ENCODE measurements around the gene CMIP. TPM values are rescaled to one million over a fixed set of nuclear protein-coding genes. Genes with fewer than 3 reads are reported as not detected.

Gene CMIP
- total RNA-seq, 1 experiment from 2014 or later = 25.7 TPM

DNA sequence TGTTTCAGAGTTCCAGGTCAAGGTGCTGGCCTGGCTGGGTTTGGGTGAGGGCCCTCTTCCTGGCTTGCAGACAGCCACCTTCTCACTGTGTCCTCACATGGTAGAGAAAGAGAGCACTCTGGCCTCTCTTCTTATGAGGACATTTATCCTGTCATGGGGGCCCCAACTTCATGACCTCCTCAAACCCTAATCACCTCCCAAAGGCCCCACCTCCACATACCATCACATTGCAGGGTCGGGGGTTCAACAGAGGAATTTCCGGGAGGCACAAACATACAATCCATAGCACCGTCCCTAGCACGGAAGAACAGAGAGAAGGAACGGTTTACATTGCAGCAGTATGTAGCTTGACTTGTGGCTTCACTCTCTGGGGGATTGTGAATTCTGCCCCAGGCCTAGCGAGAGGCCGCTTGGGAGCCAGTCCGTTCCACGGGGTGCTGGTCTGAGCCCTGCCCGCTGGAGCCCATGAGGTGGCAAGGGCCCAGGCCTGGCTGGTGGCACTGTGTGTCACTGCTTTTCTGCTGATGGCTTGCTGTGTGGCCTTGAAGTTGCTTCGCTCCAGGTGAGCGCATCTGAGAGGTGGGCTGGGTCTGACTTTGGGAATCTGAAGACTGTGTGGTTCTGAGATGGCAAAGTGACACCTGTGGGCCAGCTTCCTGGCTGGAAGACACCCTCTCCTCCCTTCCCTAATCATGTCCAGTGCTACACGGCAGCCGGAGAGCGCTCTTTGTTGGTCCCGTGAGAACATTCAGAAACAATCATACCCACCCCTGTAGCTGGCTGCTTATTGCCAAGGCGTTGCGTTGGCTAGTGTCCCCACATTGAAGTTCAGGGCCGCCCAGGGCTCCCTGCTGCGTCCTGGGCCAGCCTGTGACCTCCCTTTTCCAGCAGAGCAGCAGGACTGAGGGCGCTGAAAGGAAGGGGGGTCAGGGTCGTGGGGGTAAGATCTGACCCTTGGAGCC lies 98.3 kb downstream of the CMIP start:
- no peak overlapping the region for H3K9ac ChIP-seq (ENCODE audit: low read length)
- TF ChIP-seq, protein P1, sequence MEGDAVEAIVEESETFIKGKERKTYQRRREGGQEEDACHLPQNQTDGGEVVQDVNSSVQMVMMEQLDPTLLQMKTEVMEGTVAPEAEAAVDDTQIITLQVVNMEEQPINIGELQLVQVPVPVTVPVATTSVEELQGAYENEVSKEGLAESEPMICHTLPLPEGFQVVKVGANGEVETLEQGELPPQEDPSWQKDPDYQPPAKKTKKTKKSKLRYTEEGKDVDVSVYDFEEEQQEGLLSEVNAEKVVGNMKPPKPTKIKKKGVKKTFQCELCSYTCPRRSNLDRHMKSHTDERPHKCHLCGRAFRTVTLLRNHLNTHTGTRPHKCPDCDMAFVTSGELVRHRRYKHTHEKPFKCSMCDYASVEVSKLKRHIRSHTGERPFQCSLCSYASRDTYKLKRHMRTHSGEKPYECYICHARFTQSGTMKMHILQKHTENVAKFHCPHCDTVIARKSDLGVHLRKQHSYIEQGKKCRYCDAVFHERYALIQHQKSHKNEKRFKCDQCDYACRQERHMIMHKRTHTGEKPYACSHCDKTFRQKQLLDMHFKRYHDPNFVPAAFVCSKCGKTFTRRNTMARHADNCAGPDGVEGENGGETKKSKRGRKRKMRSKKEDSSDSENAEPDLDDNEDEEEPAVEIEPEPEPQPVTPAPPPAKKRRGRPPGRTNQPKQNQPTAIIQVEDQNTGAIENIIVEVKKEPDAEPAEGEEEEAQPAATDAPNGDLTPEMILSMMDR (conservative IDR thresholded peaks at IDR 0.05; ENCODE audit: low read depth, low read length) = no peak
- TF ChIP-seq EZH2 (IDR thresholded peaks at IDR 0.05; ENCODE audit: low read length, unreplicated experiment) (no peak), EZH2phosphoT487 (IDR thresholded peaks at IDR 0.05; ENCODE audit: borderline replicate concordance, low read length) (no peak)
- H3K36me3 ChIP-seq (ENCODE audit: low read depth, low read length) = 0 out of 2 replicates have a peak, but pooled peaks cover 3% of the 10 kb centered on the region
- peaks cover 100% of the 10 kb centered on the region for H3K79me2 ChIP-seq (ENCODE audit: low read length)
- H3K9me2 ChIP-seq (replicated peaks; ENCODE audit: low read length) = no peaks in the 10 kb centered on the region
- no peak overlapping the region for H2AFZ ChIP-seq (ENCODE audit: low read length)
- DNase-seq (no peak), ATAC-seq (no peak)
- no peak overlapping the region for H3K27ac ChIP-seq (ENCODE audit: low read length)
- no peaks in the 10 kb centered on the region for H3K9me3 ChIP-seq (ENCODE audit: low read length)
- no TSS peak for BruUV-seq (replicated peaks)
- ChIA-PET POLR2A (ENCODE audit: unreplicated experiment) (no interaction called here), CTCF (no interaction called here)
- H3K4me3 ChIP-seq (ENCODE audit: low read length) = no peak overlapping the region
- H3K27me3 ChIP-seq (ENCODE audit: low read length) = no peaks in the 10 kb centered on the region
- H3K4me1 ChIP-seq (ENCODE audit: insufficient read depth, low read length) = peaks cover 24% of the 10 kb centered on the region; the same call in 1 of the 2 replicates
- no peaks in the 10 kb centered on the region for H3F3A ChIP-seq (ENCODE audit: low read length, unreplicated experiment)
- H3K4me2 ChIP-seq (ENCODE audit: low read length) = no peak overlapping the region
- no peaks in the 10 kb centered on the region for H4K20me1 ChIP-seq (ENCODE audit: low read length)
- intact Hi-C loops (cut with micrococcal nuclease) = no loop called here

DNA sequence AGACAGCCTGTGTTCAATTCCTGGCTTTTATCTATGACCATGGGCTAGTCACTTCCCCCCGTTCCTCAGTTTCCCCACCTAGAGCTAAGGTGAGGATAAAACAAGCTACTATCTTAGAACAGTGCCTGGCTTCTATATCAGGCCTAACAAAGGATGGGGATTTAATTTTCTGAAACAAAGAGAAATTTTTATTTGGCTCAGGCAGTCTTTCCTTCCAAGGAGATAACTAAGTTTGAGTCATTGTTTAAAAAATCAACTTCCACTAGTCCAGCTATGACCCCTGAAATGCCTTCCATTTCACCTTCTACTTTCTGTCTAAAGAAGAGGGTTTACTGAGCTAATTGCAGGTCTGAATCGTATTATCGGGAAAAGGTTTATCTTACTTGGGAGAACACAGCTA lies 99.0 kb downstream of the CMIP start:
- POLR2A ChIA-PET (ENCODE audit: unreplicated experiment) = no interaction called here
- Histone ChIP-seq H3K9me2 (replicated peaks; ENCODE audit: low read length) (no peaks in the 10 kb centered on the region), H2AFZ (ENCODE audit: low read length) (no peak overlapping the region), H3K4me1 (ENCODE audit: insufficient read depth, low read length) (peaks cover 24% of the 10 kb centered on the region; the same call in 1 of the 2 replicates), H3K27ac (ENCODE audit: low read length) (no peak overlapping the region), H3K9me3 (ENCODE audit: low read length) (no peaks in the 10 kb centered on the region), H4K20me1 (ENCODE audit: low read length) (no peaks in the 10 kb centered on the region), H3K4me2 (ENCODE audit: low read length) (no peak overlapping the region), H3K4me3 (ENCODE audit: low read length) (no peak overlapping the region), H3K9ac (ENCODE audit: low read length) (no peak overlapping the region), H3K36me3 (ENCODE audit: low read depth, low read length) (0 out of 2 replicates have a peak, but pooled peaks cover 3% of the 10 kb centered on the region), H3F3A (ENCODE audit: low read length, unreplicated experiment) (no peaks in the 10 kb centered on the region), H3K79me2 (ENCODE audit: low read length) (peaks cover 100% of the 10 kb centered on the region), H3K27me3 (ENCODE audit: low read length) (no peaks in the 10 kb centered on the region)
- no peak for TF ChIP-seq EZH2phosphoT487 (IDR thresholded peaks at IDR 0.05; ENCODE audit: borderline replicate concordance, low read length)
- TF ChIP-seq, protein P1 (conservative IDR thresholded peaks at IDR 0.05; ENCODE audit: low read depth, low read length) = no peak
- TF ChIP-seq EZH2 (IDR thresholded peaks at IDR 0.05; ENCODE audit: low read length, unreplicated experiment) = no peak
- DNase-seq (no peak), ATAC-seq (0 out of 2 replicates have a peak, but pooled peaks have one; percentile 37)
- intact Hi-C loops (cut with micrococcal nuclease) = no loop called here
- no TSS peak for BruUV-seq (replicated peaks)
- CTCF ChIA-PET = no interaction called here

DNA sequence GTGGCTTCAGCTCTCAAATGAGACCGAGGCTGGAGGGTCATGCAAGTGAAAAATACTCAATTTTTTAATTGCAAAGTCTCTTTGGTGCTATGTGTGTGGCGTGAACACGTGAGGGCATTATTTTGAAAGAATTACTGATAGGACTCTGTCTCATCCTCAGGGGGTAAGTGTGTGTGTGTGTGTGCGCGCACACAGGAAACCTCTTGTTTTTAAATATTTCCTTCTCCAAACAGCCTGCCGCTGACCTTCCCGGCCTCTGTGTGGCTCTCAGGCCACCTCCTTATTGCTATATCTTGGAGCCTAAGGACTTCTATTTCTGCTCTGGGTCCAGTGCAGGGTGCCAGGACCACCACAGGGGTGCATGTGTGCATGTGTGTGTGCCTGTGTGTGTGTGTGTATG lies 99.7 kb downstream of the CMIP start:
- ATAC-seq = no peak
- DNase-seq = no peak
- H3K9me3 ChIP-seq (ENCODE audit: low read length) = no peaks in the 10 kb centered on the region
- H3K27ac ChIP-seq (ENCODE audit: low read length) = no peak overlapping the region
- CTCF ChIA-PET = no interaction called here
- no peaks in the 10 kb centered on the region for H3K9me2 ChIP-seq (replicated peaks; ENCODE audit: low read length)
- H3F3A ChIP-seq (ENCODE audit: low read length, unreplicated experiment) = no peaks in the 10 kb centered on the region
- H3K36me3 ChIP-seq (ENCODE audit: low read depth, low read length) = 0 out of 2 replicates have a peak, but pooled peaks cover 3% of the 10 kb centered on the region
- H4K20me1 ChIP-seq (ENCODE audit: low read length) = no peaks in the 10 kb centered on the region
- H3K9ac ChIP-seq (ENCODE audit: low read length) = no peak overlapping the region
- H3K4me3 ChIP-seq (ENCODE audit: low read length) = no peak overlapping the region
- H3K4me2 ChIP-seq (ENCODE audit: low read length) = no peak overlapping the region
- intact Hi-C loops (cut with micrococcal nuclease) = no loop called here
- BruUV-seq (replicated peaks) = no TSS peak
- H3K79me2 ChIP-seq (ENCODE audit: low read length) = peaks cover 100% of the 10 kb centered on the region
- POLR2A ChIA-PET (ENCODE audit: unreplicated experiment) = no interaction called here
- H2AFZ ChIP-seq (ENCODE audit: low read length) = no peak overlapping the region
- TF ChIP-seq, protein P1 (conservative IDR thresholded peaks at IDR 0.05; ENCODE audit: low read depth, low read length) = no peak
- no peak for TF ChIP-seq EZH2phosphoT487 (IDR thresholded peaks at IDR 0.05; ENCODE audit: borderline replicate concordance, low read length)
- no peak for TF ChIP-seq EZH2 (IDR thresholded peaks at IDR 0.05; ENCODE audit: low read length, unreplicated experiment)
- no peaks in the 10 kb centered on the region for H3K27me3 ChIP-seq (ENCODE audit: low read length)
- peaks cover 24% of the 10 kb centered on the region; the same call in 1 of the 2 replicates for H3K4me1 ChIP-seq (ENCODE audit: insufficient read depth, low read length)
